Retinal pigment epithelial cell (primary cell): ENCODE data around the gene ARAP1.

Source experiments
- DNase-seq: peaks from one replicate; pipeline ENCODE4 v3.0.0-alpha.2; 2010; ENCODE audit warnings: low read depth
- H3K4me3 ChIP-seq: 2 replicates; pipeline ENCODE4 v1.5.1; 2011; ENCODE audit warnings: mild to moderate bottlenecking, low read length, control low read depth, moderate library complexity
- TF ChIP-seq, protein P1 (sequence below): conservative IDR thresholded peaks from 2 replicates; pipeline ENCODE4 v1.5.1; 2011; ENCODE audit warnings: low read depth, low read length, control low read depth, inconsistent platforms

ARAP1 gene

GRCh38 chr11:72685560-72686480, 66.4 kb downstream of the ARAP1 start:
- H3K4me3 ChIP-seq = no peak overlapping the region
- no peak for DNase-seq
- TF ChIP-seq, protein P1, sequence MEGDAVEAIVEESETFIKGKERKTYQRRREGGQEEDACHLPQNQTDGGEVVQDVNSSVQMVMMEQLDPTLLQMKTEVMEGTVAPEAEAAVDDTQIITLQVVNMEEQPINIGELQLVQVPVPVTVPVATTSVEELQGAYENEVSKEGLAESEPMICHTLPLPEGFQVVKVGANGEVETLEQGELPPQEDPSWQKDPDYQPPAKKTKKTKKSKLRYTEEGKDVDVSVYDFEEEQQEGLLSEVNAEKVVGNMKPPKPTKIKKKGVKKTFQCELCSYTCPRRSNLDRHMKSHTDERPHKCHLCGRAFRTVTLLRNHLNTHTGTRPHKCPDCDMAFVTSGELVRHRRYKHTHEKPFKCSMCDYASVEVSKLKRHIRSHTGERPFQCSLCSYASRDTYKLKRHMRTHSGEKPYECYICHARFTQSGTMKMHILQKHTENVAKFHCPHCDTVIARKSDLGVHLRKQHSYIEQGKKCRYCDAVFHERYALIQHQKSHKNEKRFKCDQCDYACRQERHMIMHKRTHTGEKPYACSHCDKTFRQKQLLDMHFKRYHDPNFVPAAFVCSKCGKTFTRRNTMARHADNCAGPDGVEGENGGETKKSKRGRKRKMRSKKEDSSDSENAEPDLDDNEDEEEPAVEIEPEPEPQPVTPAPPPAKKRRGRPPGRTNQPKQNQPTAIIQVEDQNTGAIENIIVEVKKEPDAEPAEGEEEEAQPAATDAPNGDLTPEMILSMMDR = no peak

DNA sequence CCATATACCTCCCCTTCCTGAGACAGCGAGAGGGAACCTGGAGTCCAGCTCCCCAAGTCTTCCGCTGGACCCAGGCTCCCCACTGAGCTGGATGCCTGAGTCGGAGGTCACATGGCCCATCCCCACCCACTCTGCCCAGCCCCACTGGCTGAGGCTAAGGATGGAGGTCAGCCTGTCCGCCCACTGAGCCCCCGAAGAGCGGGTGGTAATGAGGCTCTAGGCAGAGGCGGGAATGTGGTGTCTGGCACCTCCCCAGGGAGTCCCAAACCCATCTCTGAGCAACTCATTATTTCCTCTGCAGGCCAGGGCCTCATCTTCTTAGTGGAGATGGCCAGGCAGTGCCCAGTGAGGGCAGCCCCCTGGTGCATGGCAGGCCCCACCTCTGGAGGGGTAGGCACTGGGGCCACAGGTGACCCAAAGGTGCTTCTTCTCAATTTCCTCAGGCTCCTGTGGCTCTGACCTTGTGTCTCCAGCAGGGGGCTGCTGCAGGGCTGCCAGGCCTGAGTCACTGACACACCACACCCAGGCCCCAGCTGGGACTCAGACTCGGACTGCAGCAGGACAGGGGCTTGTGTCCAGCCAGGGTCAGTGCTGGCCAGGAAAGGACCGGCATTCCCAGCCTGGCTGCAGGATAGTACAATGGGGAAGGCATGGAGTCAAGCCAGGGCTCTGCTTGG, 67.8 kb downstream of the ARAP1 start:
- TF ChIP-seq, protein P1 = peak; percentile 76
- no peak overlapping the region for H3K4me3 ChIP-seq
- no peak for DNase-seq

DNA sequence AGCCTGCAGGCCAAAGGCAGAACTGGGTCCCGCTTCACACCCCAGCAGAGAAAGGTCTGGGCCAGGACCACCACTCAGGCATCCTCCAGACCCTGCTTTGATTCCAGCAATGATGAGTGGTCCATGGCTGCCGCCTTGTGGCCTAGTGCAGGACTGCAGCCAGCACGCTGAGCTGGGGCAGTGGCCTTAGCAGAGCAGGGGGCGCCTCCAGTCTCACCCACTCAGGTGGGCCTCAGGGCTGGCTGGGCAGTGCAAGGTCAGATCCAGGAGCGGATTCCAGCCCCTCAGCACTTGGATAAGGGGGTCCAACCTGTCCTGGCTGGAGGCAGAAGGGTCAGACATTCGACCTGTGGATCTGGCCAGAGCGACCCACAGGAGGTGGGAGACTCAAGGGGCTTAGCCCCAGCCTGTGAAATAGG, 68.4 kb downstream of the ARAP1 start:
- no peak for DNase-seq
- no peak overlapping the region for H3K4me3 ChIP-seq
- TF ChIP-seq, protein P1 = peak; percentile 94

DNA sequence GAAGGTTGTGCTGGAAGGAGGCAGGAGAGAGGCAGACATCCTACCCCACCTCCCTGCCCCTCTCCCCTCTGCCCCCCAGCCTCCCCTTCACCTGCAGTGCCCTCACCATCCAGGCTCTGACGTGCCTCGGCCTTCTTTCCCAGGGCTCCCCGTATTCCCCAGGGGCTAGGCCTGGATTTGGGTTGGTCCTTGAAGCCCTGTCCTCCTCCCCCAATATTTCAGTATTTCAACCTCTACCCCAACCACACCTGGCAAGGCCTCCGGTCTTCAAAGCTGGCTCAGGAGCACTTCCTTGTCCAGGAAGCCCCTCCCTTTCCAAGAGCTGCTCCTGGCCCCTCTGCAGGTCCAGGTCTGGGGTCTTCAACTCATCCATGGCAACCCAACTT, 69.4 kb downstream of the ARAP1 start:
- DNase-seq = no peak
- TF ChIP-seq, protein P1 = no peak
- H3K4me3 ChIP-seq = no peak overlapping the region

- no peak overlapping the region for H3K4me3 ChIP-seq
- TF ChIP-seq, protein P1 = no peak
- DNase-seq = no peak
These were observed 69.9 kb downstream of the ARAP1 start for GRCh38 chr11:72682238-72682857.

DNA sequence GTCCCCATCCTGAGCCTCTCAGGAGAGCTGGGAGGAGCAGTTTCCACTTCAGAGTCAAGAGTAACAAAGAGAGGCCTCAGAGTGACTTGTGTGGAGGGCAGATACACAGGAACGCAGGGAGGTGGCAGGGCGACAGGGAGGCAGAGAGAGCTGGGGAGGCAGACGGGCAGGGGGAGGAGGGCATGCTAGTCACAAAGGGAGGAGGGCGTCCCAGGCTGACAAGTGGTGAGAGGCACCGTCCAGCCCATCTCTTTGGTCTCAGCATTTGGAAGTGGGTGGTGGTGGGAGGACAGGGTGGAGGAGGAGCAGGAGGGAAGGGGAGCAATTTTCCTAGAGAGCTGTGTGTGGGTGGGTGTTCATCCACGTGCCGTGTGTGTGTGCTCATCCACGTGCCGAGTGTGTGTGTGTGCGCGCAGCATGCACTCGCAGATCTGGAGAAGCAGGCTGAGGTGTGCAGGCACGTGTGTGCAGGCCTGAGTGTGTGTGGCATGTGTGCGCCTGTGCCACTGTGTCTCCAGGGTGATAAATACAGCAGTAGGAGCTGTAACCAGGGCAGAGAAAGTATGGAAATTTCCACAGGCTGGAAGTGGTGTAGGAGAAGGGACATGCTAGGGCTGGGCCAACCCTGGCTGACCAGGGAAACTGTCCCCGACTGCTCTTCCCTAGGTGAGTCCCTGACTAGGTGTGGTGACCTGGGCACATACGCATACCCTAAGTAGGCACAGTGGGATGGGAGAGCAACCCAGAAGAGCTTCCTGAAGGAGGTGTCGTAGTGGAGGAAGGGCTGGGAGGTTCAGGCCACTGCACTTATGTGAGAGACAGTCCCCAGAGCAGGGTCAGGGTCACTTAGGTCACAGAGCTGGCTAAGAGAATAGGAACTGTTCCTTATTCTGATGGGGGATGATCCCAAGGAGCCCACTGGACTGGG, 70.7 kb downstream of the ARAP1 start:
- TF ChIP-seq, protein P1 = no peak
- no peak for DNase-seq
- H3K4me3 ChIP-seq = no peak overlapping the region
